WTC11 (cell line): ENCODE data around the gene C5orf15.

Experiments
- ATF2 ChIP-seq: sonication (generic); formaldehyde crosslinking; IDR thresholded peaks from 2 replicates; pipeline ENCODE4 v1.8.1; 2022; ENCODE audit warnings: low read depth, missing genetic modification reagents, borderline replicate concordance
- CREB1 ChIP-seq: sonication (generic); formaldehyde crosslinking; IDR thresholded peaks from 2 replicates; pipeline ENCODE4 v1.8.0; 2023; ENCODE audit warnings: mild to moderate bottlenecking, missing genetic modification reagents
- CTCF ChIP-seq: fragments of 200-600 bp; IDR thresholded peaks from 2 replicates; pipeline ENCODE4 v1.8.0; 2022; ENCODE audit warnings: antibody characterized with exemption
- FOXJ3 ChIP-seq: sonication (generic); formaldehyde crosslinking; IDR thresholded peaks from 2 replicates; pipeline ENCODE4 v1.9.0; 2021; ENCODE audit warnings: missing genetic modification reagents, mild to moderate bottlenecking, borderline replicate concordance
- HMGXB4 ChIP-seq: sonication (generic); formaldehyde crosslinking; IDR thresholded peaks from 2 replicates; pipeline ENCODE4 v1.8.1; 2023; ENCODE audit warnings: mild to moderate bottlenecking, moderate library complexity, missing genetic modification reagents
- IRF2 ChIP-seq: sonication (generic); formaldehyde crosslinking; IDR thresholded peaks from 2 replicates; pipeline ENCODE4 v1.8.0; 2022; ENCODE audit warnings: low read depth, missing genetic modification reagents, borderline replicate concordance
- MLX ChIP-seq: sonication (generic); formaldehyde crosslinking; IDR thresholded peaks from 2 replicates; pipeline ENCODE4 v1.8.1; 2023; ENCODE audit warnings: mild to moderate bottlenecking, missing genetic modification reagents, moderate library complexity
- NFATC4 ChIP-seq: fragments of 250-450 bp; sonication (Bioruptor Pico); IDR thresholded peaks from 2 replicates; pipeline ENCODE4 v1.9.0; 2021; ENCODE audit warnings: mild to moderate bottlenecking
- SOX15 ChIP-seq: fragments of 250-450 bp; sonication (Bioruptor Pico); IDR thresholded peaks from 2 replicates; pipeline ENCODE4 v1.9.0; 2021; ENCODE audit warnings: mild to moderate bottlenecking
- TCF7 ChIP-seq: sonication (generic); formaldehyde crosslinking; IDR thresholded peaks from 2 replicates; pipeline ENCODE4 v1.8.0; 2022; ENCODE audit warnings: mild to moderate bottlenecking, low read depth, missing genetic modification reagents, moderate library complexity
- ZNF416 ChIP-seq: fragments of 250-450 bp; sonication (Bioruptor Pico); IDR thresholded peaks from 2 replicates; pipeline ENCODE4 v1.9.0; 2021; ENCODE audit warnings: mild to moderate bottlenecking, inconsistent platforms

- TF ChIP-seq FOXJ3 (CRISPR knock-in tag): no peak
- no peak for TF ChIP-seq HMGXB4 (CRISPR knock-in tag)
- no peak for TF ChIP-seq NFATC4 (CRISPR knock-in tag)
- TF ChIP-seq CREB1 (CRISPR knock-in tag): no peak
- no peak for TF ChIP-seq CTCF
- no peak for TF ChIP-seq TCF7 (CRISPR knock-in tag)
- TF ChIP-seq ZNF416: no peak
- no peak for TF ChIP-seq MLX (CRISPR knock-in tag)
- TF ChIP-seq IRF2 (CRISPR knock-in tag): no peak
- TF ChIP-seq SOX15 (CRISPR knock-in tag): no peak
- TF ChIP-seq ATF2: no peak
Observed at GRCh38 chr5:133912951-133913350, 55.5 kb downstream of the C5orf15 start.
